ENCODE data around the gene COPS3.

Gene COPS3

GRCh38 chr17:17236295-17237025 is 44.6 kb downstream of the COPS3 start:
- DNase-seq (ENCODE audit: insufficient read length) = no peak
- no peak for FAIRE-seq
- TF ChIP-seq POLR2AphosphoS5 (IDR thresholded peaks at IDR 0.05; ENCODE audit: low read depth, low read length) (no peak), TAF1 (IDR thresholded peaks at IDR 0.05; ENCODE audit: borderline replicate concordance, low read depth, low read length) (no peak), POLR2A (IDR thresholded peaks at IDR 0.05; ENCODE audit: low read depth, low read length) (no peak)

GRCh38 chr17:17235212-17236174 is 45.6 kb downstream of the COPS3 start:
- no peak for TF ChIP-seq TAF1 (IDR thresholded peaks at IDR 0.05; ENCODE audit: borderline replicate concordance, low read depth, low read length)
- no peak for TF ChIP-seq POLR2AphosphoS5 (IDR thresholded peaks at IDR 0.05; ENCODE audit: low read depth, low read length)
- no peak for TF ChIP-seq POLR2A (IDR thresholded peaks at IDR 0.05; ENCODE audit: low read depth, low read length)
- peak; percentile 24 for FAIRE-seq
- no peak for DNase-seq (ENCODE audit: insufficient read length)

GRCh38 chr17:17232303-17232621 is 48.8 kb downstream of the COPS3 start:
- no peak for FAIRE-seq
- TF ChIP-seq POLR2A (IDR thresholded peaks at IDR 0.05; ENCODE audit: low read depth, low read length) (no peak), TAF1 (IDR thresholded peaks at IDR 0.05; ENCODE audit: borderline replicate concordance, low read depth, low read length) (no peak), POLR2AphosphoS5 (IDR thresholded peaks at IDR 0.05; ENCODE audit: low read depth, low read length) (no peak)
- no peak for DNase-seq (ENCODE audit: insufficient read length)

- FAIRE-seq (no peak), DNase-seq (ENCODE audit: insufficient read length) (no peak)
- no peak for TF ChIP-seq POLR2AphosphoS5 (IDR thresholded peaks at IDR 0.05; ENCODE audit: low read depth, low read length)
- TF ChIP-seq TAF1 (IDR thresholded peaks at IDR 0.05; ENCODE audit: borderline replicate concordance, low read depth, low read length) = no peak
- TF ChIP-seq POLR2A (IDR thresholded peaks at IDR 0.05; ENCODE audit: low read depth, low read length) = no peak
Measured at GRCh38 chr17:17231621-17232302, 49.3 kb downstream of the COPS3 start.

GRCh38 chr17:17229416-17230384 is 51.3 kb downstream of the COPS3 start:
- FAIRE-seq = no peak
- TF ChIP-seq TAF1 (IDR thresholded peaks at IDR 0.05; ENCODE audit: borderline replicate concordance, low read depth, low read length) = no peak
- no peak for TF ChIP-seq POLR2AphosphoS5 (IDR thresholded peaks at IDR 0.05; ENCODE audit: low read depth, low read length)
- TF ChIP-seq POLR2A (IDR thresholded peaks at IDR 0.05; ENCODE audit: low read depth, low read length) = no peak

GRCh38 chr17:17228521-17229279 is 52.3 kb downstream of the COPS3 start:
- no peak for DNase-seq (ENCODE audit: insufficient read length)
- no peak for TF ChIP-seq POLR2A (IDR thresholded peaks at IDR 0.05; ENCODE audit: low read depth, low read length)
- no peak for TF ChIP-seq TAF1 (IDR thresholded peaks at IDR 0.05; ENCODE audit: borderline replicate concordance, low read depth, low read length)
- no peak for TF ChIP-seq POLR2AphosphoS5 (IDR thresholded peaks at IDR 0.05; ENCODE audit: low read depth, low read length)
- no peak for FAIRE-seq

More at GRCh38 chr17:17229416-17230384, 51.3 kb downstream of the COPS3 start:
- no peak for DNase-seq (ENCODE audit: insufficient read length)

- no peak for FAIRE-seq
- TF ChIP-seq POLR2AphosphoS5 (IDR thresholded peaks at IDR 0.05; ENCODE audit: low read depth, low read length) = no peak
- no peak for TF ChIP-seq POLR2A (IDR thresholded peaks at IDR 0.05; ENCODE audit: low read depth, low read length)
- TF ChIP-seq TAF1 (IDR thresholded peaks at IDR 0.05; ENCODE audit: borderline replicate concordance, low read depth, low read length) = no peak
- DNase-seq (ENCODE audit: insufficient read length) = no peak
Measured at GRCh38 chr17:17227608-17228520, 53.2 kb downstream of the COPS3 start.

GRCh38 chr17:17226451-17227265 is 54.4 kb downstream of the COPS3 start:
- DNase-seq (ENCODE audit: insufficient read length) = no peak
- FAIRE-seq = no peak

More at GRCh38 chr17:17226451-17227265, 54.4 kb downstream of the COPS3 start:
- TF ChIP-seq POLR2A (IDR thresholded peaks at IDR 0.05; ENCODE audit: low read depth, low read length) (no peak), TAF1 (IDR thresholded peaks at IDR 0.05; ENCODE audit: borderline replicate concordance, low read depth, low read length) (no peak), POLR2AphosphoS5 (IDR thresholded peaks at IDR 0.05; ENCODE audit: low read depth, low read length) (no peak)
